Smooth muscle cell (in vitro differentiated cells): ENCODE measurements around the gene GDPGP1. TPM values are rescaled to one million over a fixed set of nuclear protein-coding genes. Genes with fewer than 3 reads are reported as not detected.

Experiments
- DNase-seq: peaks from one replicate; lab custom pipeline; 2025; ENCODE audit not compliant: unreplicated experiment; lab: John Stamatoyannopoulos, UW
- H2AFZ ChIP-seq: fragments of 200-600 bp; sonication (generic); 2 replicates; pipeline ENCODE4 v1.6.0; 2016; ENCODE audit warnings: antibody characterized with exemption, low read depth, mild to moderate bottlenecking
- H3F3A ChIP-seq: fragments of 200-600 bp; sonication (generic); 2 replicates; pipeline ENCODE4 v1.6.0; 2017; ENCODE audit warnings: antibody characterized with exemption, low read depth
- H3K27ac ChIP-seq: fragments of 200-600 bp; sonication (generic); 2 replicates; pipeline ENCODE4 v1.5.1; 2016; ENCODE audit warnings: low read depth, mild to moderate bottlenecking
- H3K27me3 ChIP-seq: fragments of 200-600 bp; sonication (generic); 2 replicates; pipeline ENCODE4 v1.6.1; 2016; ENCODE audit warnings: low read depth, mild to moderate bottlenecking
- H3K36me3 ChIP-seq: fragments of 200-600 bp; sonication (generic); 2 replicates; pipeline ENCODE4 v1.5.1; 2016; ENCODE audit warnings: low read depth
- H3K4me1 ChIP-seq: fragments of 200-600 bp; sonication (generic); 2 replicates; pipeline ENCODE4 v1.5.1; 2016; ENCODE audit warnings: low read depth
- H3K4me2 ChIP-seq: fragments of 200-600 bp; sonication (generic); 2 replicates; pipeline ENCODE4 v1.6.0; 2016; ENCODE audit warnings: mild to moderate bottlenecking
- H3K4me3 ChIP-seq: fragments of 200-600 bp; sonication (generic); 2 replicates; pipeline ENCODE4 v1.5.1; 2016; ENCODE audit warnings: mild to moderate bottlenecking
- H3K79me2 ChIP-seq: fragments of 200-600 bp; sonication (generic); 2 replicates; pipeline ENCODE4 v1.6.0; 2016; ENCODE audit warnings: low read depth, mild to moderate bottlenecking
- H3K9ac ChIP-seq: fragments of 200-600 bp; sonication (generic); 2 replicates; pipeline ENCODE4 v1.6.0; 2016; ENCODE audit warnings: low read depth
- H3K9me3 ChIP-seq: fragments of 200-600 bp; sonication (generic); replicated peaks from 2 replicates; pipeline ENCODE4 v1.5.1; 2016; ENCODE audit warnings: low read depth
- H4K20me1 ChIP-seq: fragments of 200-600 bp; sonication (generic); 2 replicates; pipeline ENCODE4 v1.6.0; 2016; ENCODE audit warnings: low read depth
- WGBS: methylation state at CpG from one replicate; pipeline ENCODE4 v1.1.7; 2016; ENCODE audit warnings: low lambda C conversion rate; 5-methylcytosine and 5-hydroxymethylcytosine counted together
- polyA plus RNA-seq: library from polyadenylated mRNA; unstranded; fragments of >200 nt; fragmentation: Nextera tagmentation; extraction: Ambion mirVana; gene quantifications from 2 replicates; pipeline ENCODE4 v1.2.1, GENCODE V29; 2016
- total RNA-seq: library from RNA; depleted of rRNA; stranded (reverse); fragments of >200 nt; gene quantifications from 2 replicates; pipeline ENCODE4 v1.2.3, GENCODE V29; 2014
- TF ChIP-seq, protein P1 (sequence below): fragments of 200-600 bp; sonication (generic); IDR thresholded peaks from 2 replicates; pipeline ENCODE4 v1.5.1; 2017; ENCODE audit warnings: borderline replicate concordance, mild to moderate bottlenecking, antibody characterized with exemption; ENCODE audit not compliant: insufficient read depth, poor library complexity, severe bottlenecking

GDPGP1 gene
- total and polyA plus RNA-seq, 2 experiments from 2014 or later = 0.09 to 0.21 TPM

DNA sequence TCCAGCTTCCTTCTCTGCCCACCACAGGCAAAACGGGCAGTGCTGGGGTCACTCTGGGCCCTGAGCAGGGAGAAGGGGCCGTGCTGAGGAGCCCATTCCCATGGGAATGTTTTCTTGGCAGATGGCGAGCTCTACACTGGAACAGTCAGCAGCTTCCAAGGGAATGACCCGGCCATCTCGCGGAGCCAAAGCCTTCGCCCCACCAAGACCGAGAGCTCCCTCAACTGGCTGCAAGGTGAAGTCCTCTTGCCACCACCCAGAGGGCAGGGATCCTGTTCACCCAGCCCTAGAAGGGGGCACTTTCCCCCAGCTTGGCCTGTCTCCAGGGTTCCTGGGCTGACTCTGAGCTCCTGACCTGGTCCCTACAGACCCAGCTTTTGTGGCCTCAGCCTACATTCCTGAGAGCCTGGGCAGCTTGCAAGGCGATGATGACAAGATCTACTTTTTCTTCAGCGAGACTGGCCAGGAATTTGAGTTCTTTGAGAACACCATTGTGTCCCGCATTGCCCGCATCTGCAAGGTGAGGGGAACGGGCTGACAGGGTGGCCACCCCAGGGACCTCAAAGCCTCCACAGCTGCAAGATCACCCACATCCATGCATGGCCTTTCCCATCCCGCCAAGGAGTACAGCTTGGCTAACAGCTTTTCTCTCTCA, 12.6 kb upstream of the GDPGP1 start:
- Histone ChIP-seq H3K27me3 (no peaks in the 10 kb centered on the region), H4K20me1 (peaks cover 17% of the 10 kb centered on the region), H3K4me1 (no peaks in the 10 kb centered on the region), H3K4me3 (no peak overlapping the region), H3K4me2 (no peak overlapping the region), H2AFZ (no peak overlapping the region), H3K9ac (no peak overlapping the region), H3K9me3 (no peaks in the 10 kb centered on the region), H3F3A (no peaks in the 10 kb centered on the region), H3K36me3 (no peaks in the 10 kb centered on the region), H3K27ac (no peak overlapping the region), H3K79me2 (peaks cover 9% of the 10 kb centered on the region)
- peak; percentile 14 for DNase-seq
- WGBS = 48% methylated on average over 14 of the region's 14 CpGs
- TF ChIP-seq, protein P1, sequence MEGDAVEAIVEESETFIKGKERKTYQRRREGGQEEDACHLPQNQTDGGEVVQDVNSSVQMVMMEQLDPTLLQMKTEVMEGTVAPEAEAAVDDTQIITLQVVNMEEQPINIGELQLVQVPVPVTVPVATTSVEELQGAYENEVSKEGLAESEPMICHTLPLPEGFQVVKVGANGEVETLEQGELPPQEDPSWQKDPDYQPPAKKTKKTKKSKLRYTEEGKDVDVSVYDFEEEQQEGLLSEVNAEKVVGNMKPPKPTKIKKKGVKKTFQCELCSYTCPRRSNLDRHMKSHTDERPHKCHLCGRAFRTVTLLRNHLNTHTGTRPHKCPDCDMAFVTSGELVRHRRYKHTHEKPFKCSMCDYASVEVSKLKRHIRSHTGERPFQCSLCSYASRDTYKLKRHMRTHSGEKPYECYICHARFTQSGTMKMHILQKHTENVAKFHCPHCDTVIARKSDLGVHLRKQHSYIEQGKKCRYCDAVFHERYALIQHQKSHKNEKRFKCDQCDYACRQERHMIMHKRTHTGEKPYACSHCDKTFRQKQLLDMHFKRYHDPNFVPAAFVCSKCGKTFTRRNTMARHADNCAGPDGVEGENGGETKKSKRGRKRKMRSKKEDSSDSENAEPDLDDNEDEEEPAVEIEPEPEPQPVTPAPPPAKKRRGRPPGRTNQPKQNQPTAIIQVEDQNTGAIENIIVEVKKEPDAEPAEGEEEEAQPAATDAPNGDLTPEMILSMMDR = peak; percentile 57

DNA sequence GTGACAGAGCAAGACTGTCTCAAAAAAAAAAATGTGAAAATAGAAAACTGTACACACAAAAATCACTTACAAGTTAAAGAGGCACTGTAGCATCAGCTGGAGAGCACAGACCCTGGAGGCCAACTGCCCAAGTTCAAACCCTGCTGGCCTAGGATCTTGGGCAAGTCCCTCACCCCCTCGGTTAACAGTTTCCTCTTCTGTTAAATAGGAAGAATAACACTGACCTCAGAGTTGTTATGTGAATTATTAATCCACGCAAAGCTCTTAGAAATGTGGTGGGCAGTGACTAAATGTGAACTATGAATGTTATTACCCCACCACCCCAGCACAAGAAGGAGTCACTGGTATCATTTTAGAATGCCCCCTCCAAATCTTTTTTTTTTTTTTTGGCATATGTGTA, 11.5 kb upstream of the GDPGP1 start:
- TF ChIP-seq, protein P1 = no peak
- WGBS = 90% methylated on average over 2 of the region's 2 CpGs
- H3K27me3 ChIP-seq = no peaks in the 10 kb centered on the region

DNA sequence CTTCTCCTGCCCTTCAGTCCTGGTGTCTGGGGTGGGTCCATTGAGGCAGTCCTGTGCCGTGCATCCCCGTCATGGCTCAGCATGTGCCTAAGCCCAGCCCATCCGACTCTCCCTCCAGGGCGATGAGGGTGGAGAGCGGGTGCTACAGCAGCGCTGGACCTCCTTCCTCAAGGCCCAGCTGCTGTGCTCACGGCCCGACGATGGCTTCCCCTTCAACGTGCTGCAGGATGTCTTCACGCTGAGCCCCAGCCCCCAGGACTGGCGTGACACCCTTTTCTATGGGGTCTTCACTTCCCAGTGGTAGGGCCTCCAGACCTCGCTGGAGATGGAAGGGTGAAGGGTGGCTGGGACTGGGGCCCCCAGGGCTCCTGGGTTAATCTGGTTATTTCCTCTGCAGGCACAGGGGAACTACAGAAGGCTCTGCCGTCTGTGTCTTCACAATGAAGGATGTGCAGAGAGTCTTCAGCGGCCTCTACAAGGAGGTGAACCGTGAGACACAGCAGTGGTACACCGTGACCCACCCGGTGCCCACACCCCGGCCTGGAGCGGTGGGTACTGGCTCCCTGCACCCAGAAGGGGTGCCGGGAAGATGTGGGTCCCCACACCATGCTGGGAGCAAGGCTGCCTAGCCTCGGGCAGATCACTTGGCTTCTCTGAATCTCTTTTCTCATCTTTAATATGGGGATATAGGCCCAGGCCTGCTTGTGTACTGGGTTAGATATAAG, 10.4 kb upstream of the GDPGP1 start:
- H3K36me3 ChIP-seq = no peaks in the 10 kb centered on the region
- no peaks in the 10 kb centered on the region for H3K9me3 ChIP-seq
- whole genome bisulfite sequencing = 98% methylated on average over 22 of the region's 22 CpGs
- H4K20me1 ChIP-seq = peaks cover 9% of the 10 kb centered on the region
- DNase-seq = no peak
- peaks cover 3% of the 10 kb centered on the region for H3K79me2 ChIP-seq
- no peak overlapping the region for H3K27ac ChIP-seq
- no peak overlapping the region for H2AFZ ChIP-seq
- no peak overlapping the region for H3K4me3 ChIP-seq
- H3K4me2 ChIP-seq = no peak overlapping the region
- no peaks in the 10 kb centered on the region for H3F3A ChIP-seq
- TF ChIP-seq, protein P1 = no peak
- H3K9ac ChIP-seq = no peak overlapping the region
- no peaks in the 10 kb centered on the region for H3K27me3 ChIP-seq
- H3K4me1 ChIP-seq = no peaks in the 10 kb centered on the region

More for the DNA sequence above, 11.5 kb upstream of the GDPGP1 start:
- Histone ChIP-seq H3K4me1 (no peaks in the 10 kb centered on the region), H3K9me3 (no peaks in the 10 kb centered on the region), H3K4me2 (no peak overlapping the region), H3K79me2 (peaks cover 9% of the 10 kb centered on the region), H3F3A (no peaks in the 10 kb centered on the region), H3K36me3 (no peaks in the 10 kb centered on the region), H2AFZ (no peak overlapping the region), H3K27ac (no peak overlapping the region), H4K20me1 (peaks cover 10% of the 10 kb centered on the region), H3K9ac (no peak overlapping the region), H3K4me3 (no peak overlapping the region)
- no peak for DNase-seq
